Central memory CD4-positive, alpha-beta T cell (primary cell): ENCODE data around the gene FRAT2.
"Not testable (repeated sequence)": the region's sequence is repeated elsewhere in the genome, so short reads cannot be mapped to it uniquely, and the experiment has no call there.

Experiments
- DNase-seq: peaks from one replicate; pipeline ENCODE4 v3.0.0; 2022

FRAT2 gene

GRCh38 chr10:97290576-97291356, 43.8 kb downstream of the FRAT2 start:
- not testable (repeated sequence) for DNase-seq

DNA sequence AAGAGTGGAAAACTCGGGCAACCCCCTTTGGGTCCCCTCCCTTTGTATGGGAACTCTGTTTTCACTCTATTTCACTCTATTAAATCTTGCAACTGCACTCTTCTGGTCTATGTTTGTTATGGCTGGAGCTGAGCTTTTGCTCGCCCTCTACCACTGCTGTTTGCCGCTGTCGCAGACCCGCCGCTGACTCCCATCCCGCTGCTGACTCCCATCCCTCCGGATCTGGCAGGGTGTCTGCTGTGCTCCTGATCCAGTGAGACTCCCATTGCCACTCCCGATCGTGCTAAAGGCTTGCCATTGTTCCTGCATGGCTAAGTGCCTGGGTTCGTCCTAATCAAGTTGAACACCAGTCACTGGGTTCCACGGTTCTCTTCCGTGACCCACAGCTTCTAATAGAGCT, 44.5 kb downstream of the FRAT2 start:
- not testable (repeated sequence) for DNase-seq
